Measurements from ENCODE around the gene NR2F1-AS1.

DNA sequence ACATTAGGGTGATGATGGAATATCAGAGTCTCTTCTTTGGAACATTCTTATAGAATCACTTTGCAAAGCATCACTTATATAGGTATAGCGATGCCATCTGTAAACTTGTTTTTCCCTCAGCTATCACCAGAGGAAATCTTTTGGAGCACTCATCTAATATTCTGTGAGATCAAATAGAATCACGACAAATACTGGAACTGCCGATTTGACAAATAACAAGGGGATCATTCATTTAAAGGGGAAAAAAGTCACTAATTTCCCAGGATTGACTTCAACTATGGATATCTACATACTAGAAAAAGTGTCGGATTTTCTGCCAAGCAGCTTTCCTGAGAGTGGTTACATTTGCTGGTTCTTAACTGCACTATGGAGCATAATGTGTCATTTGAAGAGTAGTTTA, 178.6 kb downstream of the NR2F1-AS1 start:
- no peak for TF ChIP-seq CTCF (IDR thresholded peaks at IDR 0.05)
- TF ChIP-seq POLR2AphosphoS5 (IDR thresholded peaks at IDR 0.05): no peak
- TF ChIP-seq POLR2A (IDR thresholded peaks at IDR 0.05): no peak

All from prostate gland (tissue), 2 donors.